Left ventricle myocardium inferior (tissue), 1 donor: ENCODE results near the gene LRRC37A3. TPM values are rescaled to one million over a fixed set of nuclear protein-coding genes. Genes with fewer than 3 reads are reported as not detected.
"Not testable (repeated sequence)": the region's sequence is repeated elsewhere in the genome, so short reads cannot be mapped to it uniquely, and the experiment has no call there.

Experiments used
- DNase-seq: peaks from one replicate; pipeline ENCODE4 v3.0.0-alpha.2; 2020
- H3K27ac ChIP-seq: fragments of 200-600 bp; replicated peaks from 2 replicates; pipeline ENCODE4 v1.8.0; 2021
- H3K27me3 ChIP-seq: fragments of 200-600 bp; 2 replicates; pipeline ENCODE4 v1.8.0; 2021; ENCODE audit warnings: low read depth
- H3K36me3 ChIP-seq: fragments of 200-600 bp; 2 replicates; pipeline ENCODE4 v1.8.0; 2021
- H3K4me1 ChIP-seq: fragments of 200-600 bp; 2 replicates; pipeline ENCODE4 v1.8.0; 2021
- H3K4me3 ChIP-seq: fragments of 200-600 bp; 2 replicates; pipeline ENCODE4 v1.8.0; 2021; ENCODE audit warnings: mild to moderate bottlenecking, moderate library complexity
- H3K9me3 ChIP-seq: fragments of 200-600 bp; replicated peaks from 2 replicates; pipeline ENCODE4 v1.8.0; 2021
- intact Hi-C: fragments of 100-400 bp; cut with micrococcal nuclease; formaldehyde crosslinking; loops from one replicate; pipeline ENCODE4 v1.11.0; 2022
- total RNA-seq: library from RNA; stranded (reverse); fragmentation: NEBNext Ultra II Directional; extraction: Animal tissue kit (Norgen Biotek cat#: 25700); gene quantifications from one replicate; pipeline ENCODE4 v1.2.1, GENCODE V29; 2021
- TF ChIP-seq, protein P1 (sequence below): fragments of 200-600 bp; IDR thresholded peaks from 2 replicates; pipeline ENCODE4 v1.8.0; 2021; ENCODE audit warnings: antibody characterized with exemption, mild to moderate bottlenecking, borderline replicate concordance
- donor health status: DM: no; HTN: yes; CAD: no; lungs with severe emphysema.

Gene LRRC37A3
- total RNA-seq, 1 donor from 2014 or later: 3.5 TPM

DNA sequence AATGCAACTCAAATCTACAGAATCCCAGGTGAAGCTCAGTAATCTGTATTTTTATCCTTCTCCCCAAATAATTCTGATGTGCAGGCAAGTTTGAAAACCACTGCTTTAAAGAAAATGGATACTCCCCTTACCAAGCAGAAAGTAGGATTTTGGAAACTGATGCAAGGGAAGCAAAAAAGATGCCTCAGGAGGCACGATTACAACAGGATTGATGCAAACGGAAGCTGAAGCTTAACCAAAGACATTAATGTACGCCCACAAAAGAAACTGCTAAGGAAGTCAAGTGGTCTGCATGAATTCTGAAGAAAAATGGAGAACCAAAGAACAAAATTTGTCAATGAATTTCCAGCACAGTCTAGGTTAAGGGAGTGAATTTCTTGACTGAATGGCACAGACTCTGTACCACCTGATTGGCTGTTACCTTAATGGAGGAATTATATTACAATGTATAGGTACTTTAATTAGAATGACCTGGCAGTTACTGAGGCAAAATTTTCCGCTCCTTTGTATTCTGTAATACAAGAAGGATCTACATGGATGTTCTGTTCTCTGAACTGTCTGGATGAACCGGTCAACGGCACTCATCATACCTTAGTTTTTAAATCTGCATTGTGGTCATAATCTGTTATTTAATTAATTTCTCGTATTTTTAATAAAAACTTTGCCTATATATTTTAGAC lies 9.6 kb downstream of the LRRC37A3 start:
- intact Hi-C loops, H3K27me3 ChIP-seq, H3K27ac ChIP-seq, H3K4me1 ChIP-seq, H3K9me3 ChIP-seq, DNase-seq, H3K36me3 ChIP-seq, H3K4me3 ChIP-seq: not testable (repeated sequence)

DNA sequence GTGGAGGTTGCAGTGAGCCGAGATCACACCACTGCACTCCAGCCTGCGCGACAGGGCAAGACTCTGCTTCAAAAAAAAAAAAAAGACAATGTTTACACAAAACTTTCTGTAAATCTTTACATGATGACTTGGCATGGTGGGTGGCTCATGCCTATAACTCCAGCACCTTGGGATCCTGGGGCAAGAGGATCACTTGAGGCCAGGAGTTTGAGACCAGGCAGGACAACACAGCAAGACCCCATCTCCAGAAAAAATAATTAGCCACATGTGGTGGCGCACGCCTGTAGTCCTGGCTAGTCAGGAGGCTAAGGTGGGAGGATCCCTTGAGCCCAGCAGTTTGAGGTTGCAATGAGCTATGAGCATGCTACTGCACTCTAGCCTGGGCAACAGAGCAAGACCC lies 15.2 kb downstream of the LRRC37A3 start:
- H3K9me3 ChIP-seq, H3K4me1 ChIP-seq, DNase-seq, H3K36me3 ChIP-seq, H3K27ac ChIP-seq, H3K27me3 ChIP-seq, intact Hi-C loops, H3K4me3 ChIP-seq: not testable (repeated sequence)

DNA sequence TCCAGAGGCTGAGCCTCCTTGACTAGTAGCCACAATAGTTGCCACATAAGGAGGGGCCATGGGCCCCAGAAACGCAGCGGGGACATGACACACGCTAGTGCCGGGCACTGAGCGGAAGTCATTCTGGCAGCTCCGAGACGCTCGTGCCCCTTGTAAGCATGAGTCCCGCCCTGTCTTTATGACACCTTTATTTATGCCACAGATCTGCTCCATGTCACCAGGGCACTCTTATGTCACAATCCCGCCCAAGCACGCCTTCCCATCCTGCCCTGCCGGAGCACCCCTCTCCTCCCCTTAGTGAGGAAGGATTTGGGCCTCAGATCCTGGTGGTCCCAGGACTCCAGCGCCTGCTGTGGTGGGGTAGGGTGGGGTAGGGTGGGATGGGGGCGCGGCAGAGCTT lies 22.1 kb downstream of the LRRC37A3 start:
- H3K27me3 ChIP-seq, intact Hi-C loops, H3K36me3 ChIP-seq, H3K27ac ChIP-seq, H3K9me3 ChIP-seq, H3K4me1 ChIP-seq, DNase-seq, H3K4me3 ChIP-seq: not testable (repeated sequence)

DNA sequence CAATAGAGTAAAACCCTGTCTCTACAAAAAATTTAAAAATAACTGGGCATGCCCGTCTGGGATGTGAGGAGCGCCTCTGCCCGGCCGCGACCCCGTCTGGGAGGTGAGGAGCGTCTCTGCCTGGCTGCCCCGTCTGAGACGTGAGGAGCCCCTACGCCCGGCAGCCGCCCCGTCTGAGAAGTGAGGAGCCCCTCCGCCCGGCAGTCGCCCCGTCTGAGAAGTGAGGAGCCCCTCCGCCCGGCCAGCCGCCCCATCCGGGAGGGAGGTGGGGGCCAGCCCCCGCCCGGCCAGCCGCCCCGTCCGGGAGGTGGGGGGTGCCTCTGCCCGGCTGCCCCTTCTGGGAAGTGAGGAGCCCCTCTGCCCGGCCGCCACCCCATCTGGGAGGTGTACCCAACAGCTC lies 45.1 kb downstream of the LRRC37A3 start:
- H3K36me3 ChIP-seq, H3K27me3 ChIP-seq, H3K27ac ChIP-seq, H3K4me1 ChIP-seq, H3K4me3 ChIP-seq, DNase-seq, intact Hi-C loops, H3K9me3 ChIP-seq: not testable (repeated sequence)

DNA sequence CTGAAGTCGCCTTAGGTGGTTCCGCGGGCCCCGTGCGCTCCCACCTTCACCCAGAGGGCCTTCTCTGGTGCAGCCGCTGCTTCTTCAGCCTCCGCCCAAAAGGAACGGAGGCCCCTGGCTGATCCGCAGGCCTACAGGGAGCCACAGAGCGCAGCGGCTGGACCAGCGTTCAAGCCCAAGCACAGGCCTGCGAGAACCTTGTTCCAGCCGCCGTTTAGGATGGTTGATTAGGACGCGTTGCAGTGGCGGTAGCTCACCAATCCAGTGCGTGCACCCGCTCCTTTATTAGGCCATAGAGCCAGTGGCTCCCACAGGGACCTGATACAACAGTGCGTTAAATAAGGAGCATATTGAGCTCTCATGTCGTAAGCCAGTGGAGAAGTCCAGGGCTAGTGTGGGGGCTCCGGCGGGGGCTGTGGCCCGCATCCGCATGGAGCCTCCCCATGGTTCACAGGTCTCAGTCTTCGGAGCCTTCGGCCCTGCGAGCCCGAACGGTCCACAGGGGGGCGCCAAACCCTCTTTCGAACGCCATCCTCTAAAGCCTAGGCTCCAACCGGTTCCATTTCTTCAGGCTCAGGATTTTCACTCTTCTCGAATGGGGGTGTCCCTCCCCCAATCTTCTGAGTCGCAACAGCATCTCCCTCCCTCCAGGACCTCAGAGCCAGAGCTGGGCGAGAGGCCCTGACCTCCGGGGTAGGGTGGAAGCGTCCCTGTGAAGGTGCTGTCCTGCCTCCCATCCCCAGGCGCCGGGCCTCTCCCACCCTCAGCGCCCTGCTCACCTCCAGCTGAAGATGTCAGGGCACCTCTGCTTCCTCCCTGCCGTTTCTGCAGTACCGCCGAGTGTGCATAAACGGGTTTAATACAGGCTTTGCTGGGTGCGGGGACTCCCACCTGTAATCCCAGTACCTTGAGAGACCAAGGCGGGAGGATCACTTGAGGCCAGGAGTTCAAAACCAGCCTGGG lies 71.5 kb downstream of the LRRC37A3 start:
- H3K4me1 ChIP-seq, H3K36me3 ChIP-seq, H3K27ac ChIP-seq, H3K27me3 ChIP-seq, H3K9me3 ChIP-seq, H3K4me3 ChIP-seq, intact Hi-C loops: not testable (repeated sequence)
- TF ChIP-seq, protein P1, sequence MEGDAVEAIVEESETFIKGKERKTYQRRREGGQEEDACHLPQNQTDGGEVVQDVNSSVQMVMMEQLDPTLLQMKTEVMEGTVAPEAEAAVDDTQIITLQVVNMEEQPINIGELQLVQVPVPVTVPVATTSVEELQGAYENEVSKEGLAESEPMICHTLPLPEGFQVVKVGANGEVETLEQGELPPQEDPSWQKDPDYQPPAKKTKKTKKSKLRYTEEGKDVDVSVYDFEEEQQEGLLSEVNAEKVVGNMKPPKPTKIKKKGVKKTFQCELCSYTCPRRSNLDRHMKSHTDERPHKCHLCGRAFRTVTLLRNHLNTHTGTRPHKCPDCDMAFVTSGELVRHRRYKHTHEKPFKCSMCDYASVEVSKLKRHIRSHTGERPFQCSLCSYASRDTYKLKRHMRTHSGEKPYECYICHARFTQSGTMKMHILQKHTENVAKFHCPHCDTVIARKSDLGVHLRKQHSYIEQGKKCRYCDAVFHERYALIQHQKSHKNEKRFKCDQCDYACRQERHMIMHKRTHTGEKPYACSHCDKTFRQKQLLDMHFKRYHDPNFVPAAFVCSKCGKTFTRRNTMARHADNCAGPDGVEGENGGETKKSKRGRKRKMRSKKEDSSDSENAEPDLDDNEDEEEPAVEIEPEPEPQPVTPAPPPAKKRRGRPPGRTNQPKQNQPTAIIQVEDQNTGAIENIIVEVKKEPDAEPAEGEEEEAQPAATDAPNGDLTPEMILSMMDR: peak; percentile 72
- DNase-seq: peak; percentile 72

DNA sequence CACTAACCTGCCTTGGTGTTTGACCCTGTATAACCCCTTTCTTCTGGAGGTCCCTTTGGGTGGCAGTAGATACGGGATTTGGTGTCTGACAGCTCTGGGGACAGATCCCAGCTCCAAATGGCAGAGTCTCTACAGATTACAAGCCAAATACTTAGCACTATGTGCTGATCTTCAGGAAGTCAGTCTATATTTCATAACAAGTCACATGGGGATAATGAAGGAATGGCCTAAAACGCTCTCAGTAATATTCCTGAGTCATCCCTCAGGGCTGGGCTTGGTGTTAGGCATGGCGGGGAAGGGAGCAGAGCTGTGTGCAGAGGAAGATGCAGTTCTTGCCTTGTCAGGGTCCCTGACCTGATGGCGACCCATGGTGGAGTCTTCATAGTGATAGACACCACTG lies 72.4 kb downstream of the LRRC37A3 start:
- H3K27me3 ChIP-seq, H3K4me1 ChIP-seq, H3K36me3 ChIP-seq, H3K27ac ChIP-seq, DNase-seq, H3K9me3 ChIP-seq, intact Hi-C loops, H3K4me3 ChIP-seq: not testable (repeated sequence)

DNA sequence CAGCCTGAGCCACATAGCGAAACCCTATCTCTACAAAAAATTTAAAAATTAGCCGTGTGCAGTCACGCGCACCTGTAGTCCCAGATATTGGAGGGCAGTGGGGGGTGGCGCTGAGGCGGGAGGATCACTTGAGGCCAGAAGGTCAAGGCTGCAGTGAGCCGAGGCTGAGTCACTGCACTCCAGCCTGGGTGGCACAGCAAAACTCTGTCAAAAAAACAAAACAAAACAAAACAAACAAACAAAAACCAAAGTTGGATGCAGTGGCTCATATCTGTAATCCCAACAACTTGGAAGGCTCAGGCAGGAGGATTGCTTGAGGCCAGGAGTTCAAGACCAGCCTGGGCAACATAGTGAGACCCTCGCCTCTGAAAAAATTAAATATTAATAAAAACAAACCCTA lies 75.4 kb downstream of the LRRC37A3 start:
- H3K27me3 ChIP-seq, H3K36me3 ChIP-seq, H3K4me3 ChIP-seq, H3K27ac ChIP-seq, H3K4me1 ChIP-seq, intact Hi-C loops, DNase-seq, H3K9me3 ChIP-seq: not testable (repeated sequence)

DNA sequence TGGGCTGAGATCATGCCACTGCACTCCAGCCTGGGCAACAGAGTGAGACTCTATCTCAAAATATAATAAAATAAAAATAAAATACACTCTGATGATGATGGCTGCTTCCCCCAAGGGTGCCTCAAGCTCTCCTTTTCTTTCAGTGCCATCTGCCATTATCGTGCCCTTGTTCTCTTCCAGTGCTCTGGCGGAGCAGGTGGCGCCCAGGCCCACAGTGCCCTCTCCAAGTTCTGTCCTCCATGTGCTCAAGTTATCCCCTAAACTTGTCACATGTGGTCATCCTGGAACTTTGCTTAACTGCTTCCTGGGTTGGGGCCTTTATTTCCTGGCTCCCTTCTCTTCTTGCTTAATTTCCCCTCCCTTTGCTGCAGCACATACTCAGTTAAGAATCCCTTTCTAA lies 76.4 kb downstream of the LRRC37A3 start:
- H3K9me3 ChIP-seq, H3K27ac ChIP-seq, H3K4me1 ChIP-seq, H3K36me3 ChIP-seq, intact Hi-C loops, H3K4me3 ChIP-seq, H3K27me3 ChIP-seq, DNase-seq: not testable (repeated sequence)

DNA sequence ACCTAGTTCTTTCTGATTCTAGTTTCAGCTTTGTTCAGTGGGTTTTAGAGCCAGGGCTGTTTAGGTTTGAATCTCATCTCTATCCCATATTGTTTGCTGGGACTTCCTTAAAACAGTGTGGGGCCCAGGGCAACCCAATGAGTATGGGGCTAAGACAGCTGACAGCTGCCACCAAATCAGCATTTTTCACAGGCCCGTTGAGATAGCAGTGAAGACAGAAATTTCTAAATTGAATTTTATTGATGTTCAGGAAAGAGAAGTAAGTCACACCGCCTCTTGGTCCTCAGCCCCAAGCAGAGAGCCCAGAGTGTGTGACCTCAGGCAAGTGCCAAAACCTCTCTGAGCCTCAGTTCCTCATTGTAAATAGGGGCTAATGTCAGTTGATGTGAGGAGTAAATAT lies 78.3 kb downstream of the LRRC37A3 start:
- H3K4me1 ChIP-seq: peaks cover 16% of the 10 kb centered on the region
- H3K27ac ChIP-seq, intact Hi-C loops, DNase-seq, H3K36me3 ChIP-seq, H3K27me3 ChIP-seq, H3K4me3 ChIP-seq, H3K9me3 ChIP-seq: not testable (repeated sequence)

DNA sequence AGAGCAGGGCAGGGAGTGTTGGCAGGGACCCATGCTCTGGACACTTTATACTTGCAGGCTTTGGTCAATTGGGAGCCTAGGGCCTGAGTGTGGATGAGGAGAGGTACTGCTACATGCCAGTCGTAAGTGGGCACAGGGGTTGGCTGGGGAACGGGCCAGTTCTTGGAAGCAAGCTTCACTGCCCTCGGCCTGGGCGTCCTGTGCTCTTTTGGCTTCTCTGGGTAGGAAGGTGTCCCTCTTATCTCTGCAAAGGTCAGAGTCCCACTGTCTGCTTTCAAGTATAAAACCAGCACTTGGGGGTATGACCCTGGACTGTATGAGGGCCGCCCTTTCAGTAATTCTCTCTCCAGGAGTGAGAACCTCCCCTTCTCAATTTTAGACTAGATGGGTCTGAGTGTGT lies 80.8 kb downstream of the LRRC37A3 start:
- H3K4me3 ChIP-seq, intact Hi-C loops, H3K36me3 ChIP-seq, DNase-seq, H3K27ac ChIP-seq, H3K27me3 ChIP-seq, H3K9me3 ChIP-seq: not testable (repeated sequence)
- H3K4me1 ChIP-seq: peaks cover 18% of the 10 kb centered on the region

DNA sequence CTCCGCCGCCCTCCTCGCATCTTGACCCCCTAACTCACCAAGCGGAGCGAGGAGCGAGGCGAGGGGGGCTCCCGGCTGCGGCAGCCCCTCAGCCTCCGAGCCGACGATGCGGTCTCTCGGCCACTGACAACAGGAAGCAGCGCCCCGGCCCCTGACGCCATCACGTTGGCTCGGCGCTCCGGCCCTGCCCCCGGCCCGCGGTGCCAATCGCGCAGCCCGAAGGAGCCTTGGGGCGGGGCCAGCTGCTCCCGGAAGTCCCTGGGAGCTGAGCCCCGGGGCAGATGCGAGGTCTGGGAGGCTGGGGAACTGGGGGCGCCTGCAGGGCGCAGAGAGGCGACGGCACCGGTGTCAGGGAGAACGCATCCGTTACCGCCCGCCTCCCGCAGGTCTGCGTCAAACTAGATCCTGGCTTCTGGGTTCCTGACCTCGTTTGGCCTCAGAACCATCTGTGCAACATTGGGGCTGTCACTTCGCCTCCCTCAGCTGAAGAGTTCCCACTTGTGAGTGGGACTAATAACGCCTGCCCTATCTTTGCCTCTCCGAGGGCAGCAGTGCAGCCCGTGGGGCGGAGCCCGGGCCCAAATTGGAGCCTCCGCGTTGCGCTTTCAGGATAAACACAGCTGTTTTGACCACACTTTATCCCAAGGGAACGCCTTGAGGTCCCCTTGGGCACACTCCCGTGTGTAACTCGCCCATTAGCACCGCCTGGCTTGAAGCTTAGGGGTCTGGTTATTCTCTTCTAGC lies 82.1 kb downstream of the LRRC37A3 start:
- H3K27me3 ChIP-seq, intact Hi-C loops, H3K9me3 ChIP-seq, H3K36me3 ChIP-seq: not testable (repeated sequence)
- H3K4me3 ChIP-seq: peak overlapping the region; percentile 82
- peak overlapping the region; percentile 86 for H3K27ac ChIP-seq
- peaks cover 18% of the 10 kb centered on the region for H3K4me1 ChIP-seq
- DNase-seq: peak; percentile 89

DNA sequence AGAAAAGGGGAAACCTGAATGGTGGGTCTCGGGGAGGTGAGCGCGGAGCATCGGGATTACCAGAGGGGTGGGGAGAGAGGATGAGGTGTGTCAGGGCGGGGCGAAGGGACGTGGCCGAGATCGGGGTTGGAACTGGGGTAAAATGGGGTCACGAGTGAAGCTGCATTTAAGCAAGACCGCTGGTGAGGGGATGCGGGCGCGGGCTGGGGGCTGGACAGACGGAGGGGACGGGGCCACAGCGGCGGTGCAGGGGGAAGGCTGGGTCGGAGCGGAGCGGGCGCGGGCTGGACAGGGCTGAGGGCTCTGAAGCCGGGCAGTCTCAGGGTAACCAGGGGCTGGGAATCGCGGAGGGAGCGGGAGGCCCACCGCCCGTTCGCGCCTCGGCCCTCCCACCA lies 82.7 kb downstream of the LRRC37A3 start:
- Histone ChIP-seq H3K4me3 (peak overlapping the region; percentile 82), H3K27ac (peak overlapping the region; percentile 86), H3K4me1 (peaks cover 18% of the 10 kb centered on the region)
- H3K9me3 ChIP-seq, DNase-seq, intact Hi-C loops, H3K27me3 ChIP-seq, H3K36me3 ChIP-seq: not testable (repeated sequence)
